Hepatocyte (in vitro differentiated cells): ENCODE results near the gene DLGAP3. TPM values are rescaled to one million over a fixed set of nuclear protein-coding genes. Genes with fewer than 3 reads are reported as not detected.

Experiments
- DNase-seq: peaks from one replicate; pipeline ENCODE4 v3.0.0-alpha.2; 2016; ENCODE audit warnings: low spot score
- H2AFZ ChIP-seq: fragments of 200-600 bp; sonication (generic); 2 replicates; pipeline ENCODE4 v1.6.0; 2016; ENCODE audit warnings: antibody characterized with exemption, mild to moderate bottlenecking
- H3K27ac ChIP-seq: fragments of 200-600 bp; sonication (generic); 2 replicates; pipeline ENCODE4 v1.5.1; 2016; ENCODE audit warnings: mild to moderate bottlenecking
- H3K27me3 ChIP-seq: fragments of 200-600 bp; sonication (generic); 2 replicates; pipeline ENCODE4 v1.6.1; 2016
- H3K36me3 ChIP-seq: fragments of 200-600 bp; sonication (generic); replicated peaks from 2 replicates; pipeline ENCODE4 v1.5.1; 2016; ENCODE audit warnings: low read depth; ENCODE audit not compliant: insufficient read depth
- H3K4me1 ChIP-seq: fragments of 200-600 bp; sonication (generic); 2 replicates; pipeline ENCODE4 v1.5.1; 2016; ENCODE audit warnings: mild to moderate bottlenecking, moderate library complexity; ENCODE audit not compliant: insufficient read depth
- H3K4me2 ChIP-seq: fragments of 200-600 bp; sonication (generic); 2 replicates; pipeline ENCODE4 v1.6.0; 2016
- H3K4me3 ChIP-seq: fragments of 200-600 bp; sonication (generic); 2 replicates; pipeline ENCODE4 v1.5.1; 2016; ENCODE audit warnings: mild to moderate bottlenecking
- H3K79me2 ChIP-seq: fragments of 200-600 bp; sonication (generic); 2 replicates; pipeline ENCODE4 v1.6.0; 2017; ENCODE audit warnings: mild to moderate bottlenecking
- H3K9me2 ChIP-seq: fragments of 200-600 bp; sonication (generic); replicated peaks from 2 replicates; pipeline ENCODE4 v1.6.0; 2017; ENCODE audit warnings: mild to moderate bottlenecking; ENCODE audit not compliant: insufficient read depth
- H3K9me3 ChIP-seq: fragments of 200-600 bp; sonication (generic); 2 replicates; pipeline ENCODE4 v1.5.1; 2016; ENCODE audit warnings: low read depth, mild to moderate bottlenecking
- H4K20me1 ChIP-seq: fragments of 200-600 bp; sonication (generic); 2 replicates; pipeline ENCODE4 v1.6.0; 2016; ENCODE audit warnings: mild to moderate bottlenecking; ENCODE audit not compliant: insufficient read depth, poor library complexity, severe bottlenecking
- EZH2 ChIP-seq: fragments of 200-600 bp; sonication (generic); IDR thresholded peaks from 2 replicates; pipeline ENCODE4 v1.6.1; 2016; ENCODE audit warnings: antibody characterized with exemption, mild to moderate bottlenecking, borderline replicate concordance
- EZH2phosphoT487 ChIP-seq: fragments of 200-600 bp; sonication (generic); IDR thresholded peaks from one replicate; pipeline ENCODE4 v1.6.1; 2018; ENCODE audit warnings: antibody characterized with exemption, mild to moderate bottlenecking, low read depth, moderate library complexity; ENCODE audit not compliant: unreplicated experiment, severe bottlenecking
- WGBS: methylation state at CpG from one replicate; pipeline ENCODE4 v1.1.6; 2016; ENCODE audit warnings: low lambda C conversion rate; ENCODE audit errors: missing lambda C conversion rate; 5-methylcytosine and 5-hydroxymethylcytosine counted together
- polyA plus RNA-seq: library from polyadenylated mRNA; unstranded; fragments of >200 nt; fragmentation: Nextera tagmentation; extraction: Ambion mirVana; gene quantifications from 2 replicates; pipeline ENCODE4 v1.2.1, GENCODE V29; 2016
- total RNA-seq: library from RNA; depleted of rRNA; stranded (reverse); fragments of >200 nt; gene quantifications from 2 replicates; pipeline ENCODE4 v1.2.3, GENCODE V29; 2014
- TF ChIP-seq, protein P1 (sequence below): fragments of 200-600 bp; sonication (generic); IDR thresholded peaks from 2 replicates; pipeline ENCODE4 v1.5.1; 2016; ENCODE audit warnings: antibody characterized with exemption, mild to moderate bottlenecking; ENCODE audit not compliant: poor library complexity

Gene DLGAP3
- total and polyA plus RNA-seq, 2 experiments from 2014 or later: 0.33 to 1.0 TPM

DNA sequence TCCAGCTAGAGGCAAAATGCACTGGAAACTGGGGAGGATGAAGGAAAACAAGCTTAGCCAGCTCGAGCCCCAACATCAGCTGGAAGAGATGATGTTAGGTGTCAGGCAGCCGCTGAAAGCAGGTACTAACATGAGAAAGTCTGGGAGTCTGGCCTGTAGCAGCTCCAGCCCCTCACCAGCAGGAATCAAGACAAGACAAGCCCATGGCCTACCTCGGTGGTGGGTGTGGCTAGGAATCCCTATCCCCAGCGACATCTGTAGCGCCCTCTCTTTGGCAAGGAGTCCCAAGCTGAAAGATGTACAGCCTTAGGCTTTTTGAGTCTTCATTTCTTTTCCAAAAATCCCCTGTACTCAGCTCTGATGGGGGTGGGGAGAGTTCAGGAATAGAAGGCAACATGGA, 2.6 kb downstream of the DLGAP3 start:
- WGBS: 39% methylated on average over 5 of the region's 5 CpGs
- Histone ChIP-seq H3K4me3 (no peak overlapping the region), H3K9me2 (no peaks in the 10 kb centered on the region), H3K27me3 (peaks cover 71% of the 10 kb centered on the region), H3K4me2 (no peak overlapping the region), H3K4me1 (peaks cover 4% of the 10 kb centered on the region), H3K79me2 (no peaks in the 10 kb centered on the region), H2AFZ (no peak overlapping the region), H3K9me3 (no peaks in the 10 kb centered on the region), H4K20me1 (no peaks in the 10 kb centered on the region), H3K36me3 (no peaks in the 10 kb centered on the region), H3K27ac (no peak overlapping the region)
- TF ChIP-seq, protein P1, sequence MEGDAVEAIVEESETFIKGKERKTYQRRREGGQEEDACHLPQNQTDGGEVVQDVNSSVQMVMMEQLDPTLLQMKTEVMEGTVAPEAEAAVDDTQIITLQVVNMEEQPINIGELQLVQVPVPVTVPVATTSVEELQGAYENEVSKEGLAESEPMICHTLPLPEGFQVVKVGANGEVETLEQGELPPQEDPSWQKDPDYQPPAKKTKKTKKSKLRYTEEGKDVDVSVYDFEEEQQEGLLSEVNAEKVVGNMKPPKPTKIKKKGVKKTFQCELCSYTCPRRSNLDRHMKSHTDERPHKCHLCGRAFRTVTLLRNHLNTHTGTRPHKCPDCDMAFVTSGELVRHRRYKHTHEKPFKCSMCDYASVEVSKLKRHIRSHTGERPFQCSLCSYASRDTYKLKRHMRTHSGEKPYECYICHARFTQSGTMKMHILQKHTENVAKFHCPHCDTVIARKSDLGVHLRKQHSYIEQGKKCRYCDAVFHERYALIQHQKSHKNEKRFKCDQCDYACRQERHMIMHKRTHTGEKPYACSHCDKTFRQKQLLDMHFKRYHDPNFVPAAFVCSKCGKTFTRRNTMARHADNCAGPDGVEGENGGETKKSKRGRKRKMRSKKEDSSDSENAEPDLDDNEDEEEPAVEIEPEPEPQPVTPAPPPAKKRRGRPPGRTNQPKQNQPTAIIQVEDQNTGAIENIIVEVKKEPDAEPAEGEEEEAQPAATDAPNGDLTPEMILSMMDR: no peak
- TF ChIP-seq EZH2phosphoT487 (no peak), EZH2 (no peak)
- no peak for DNase-seq

DNA sequence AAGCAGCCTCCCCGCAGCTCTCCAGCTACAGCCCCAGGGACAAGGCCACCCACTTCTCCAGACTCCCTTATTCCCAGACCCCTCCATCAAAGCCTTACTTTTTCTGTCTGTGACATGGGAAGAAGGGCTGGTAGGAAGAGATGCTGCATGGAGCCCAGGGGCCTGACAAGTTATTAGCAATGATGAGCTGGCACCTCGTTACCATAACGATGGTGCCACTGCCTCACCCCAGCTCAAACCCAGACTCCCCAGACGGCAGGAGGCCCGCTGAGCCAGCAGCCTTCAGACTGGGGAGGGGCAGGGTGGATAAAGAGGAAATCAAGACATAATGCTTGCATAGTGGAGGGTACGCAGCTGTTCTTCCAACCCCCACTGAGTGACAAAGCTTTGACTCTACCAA, 3.3 kb downstream of the DLGAP3 start:
- Histone ChIP-seq H3K36me3 (no peaks in the 10 kb centered on the region), H3K27me3 (peaks cover 66% of the 10 kb centered on the region), H2AFZ (no peak overlapping the region), H3K9me2 (no peaks in the 10 kb centered on the region), H3K9me3 (no peaks in the 10 kb centered on the region), H3K27ac (no peak overlapping the region), H4K20me1 (no peaks in the 10 kb centered on the region), H3K4me2 (no peak overlapping the region), H3K79me2 (no peaks in the 10 kb centered on the region), H3K4me3 (no peak overlapping the region), H3K4me1 (peaks cover 4% of the 10 kb centered on the region)
- TF ChIP-seq EZH2phosphoT487 (no peak), EZH2 (no peak)
- TF ChIP-seq, protein P1: no peak
- DNase-seq: no peak
- WGBS: 86% methylated on average over 6 of the region's 6 CpGs

DNA sequence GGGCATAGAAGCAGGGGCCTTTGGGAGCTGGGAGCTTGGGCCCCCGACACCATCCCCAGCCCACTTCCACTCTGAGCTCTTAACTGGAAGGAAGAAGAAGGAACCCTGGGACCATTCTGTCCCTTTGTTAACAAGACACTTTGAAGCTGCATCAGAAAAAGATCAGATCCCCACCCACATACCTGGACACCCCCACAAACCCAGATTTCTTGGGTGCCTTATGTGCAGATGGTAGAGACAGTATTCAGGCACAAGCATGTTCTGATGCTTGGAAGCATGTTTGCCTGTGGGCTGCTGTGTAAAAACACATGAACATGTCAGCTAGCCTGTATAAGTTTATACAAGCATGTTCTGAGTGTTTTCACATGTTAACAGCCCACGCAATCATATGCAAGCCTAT, 3.7 kb downstream of the DLGAP3 start:
- 74% methylated on average over 2 of the region's 2 CpGs for WGBS
- Histone ChIP-seq H3K79me2 (no peaks in the 10 kb centered on the region), H3K27me3 (peaks cover 62% of the 10 kb centered on the region)

More for the DNA sequence above, 3.7 kb downstream of the DLGAP3 start:
- Histone ChIP-seq H3K27ac (no peak overlapping the region), H2AFZ (no peak overlapping the region), H3K4me2 (no peak overlapping the region), H3K4me3 (no peak overlapping the region), H3K36me3 (no peaks in the 10 kb centered on the region), H3K4me1 (peaks cover 4% of the 10 kb centered on the region), H3K9me3 (no peaks in the 10 kb centered on the region), H3K9me2 (no peaks in the 10 kb centered on the region), H4K20me1 (no peaks in the 10 kb centered on the region)
- TF ChIP-seq, protein P1: no peak
- TF ChIP-seq EZH2: no peak
- no peak for TF ChIP-seq EZH2phosphoT487
- DNase-seq: no peak
